NCI-H446 treated with DMSO at 0.1 percent for 48 hours (cell line): ENCODE data around the gene GNB3.

Source experiments
- DNase-seq: peaks from one replicate; lab custom pipeline; 2025; lab: John Stamatoyannopoulos, UW

GNB3 gene

DNA sequence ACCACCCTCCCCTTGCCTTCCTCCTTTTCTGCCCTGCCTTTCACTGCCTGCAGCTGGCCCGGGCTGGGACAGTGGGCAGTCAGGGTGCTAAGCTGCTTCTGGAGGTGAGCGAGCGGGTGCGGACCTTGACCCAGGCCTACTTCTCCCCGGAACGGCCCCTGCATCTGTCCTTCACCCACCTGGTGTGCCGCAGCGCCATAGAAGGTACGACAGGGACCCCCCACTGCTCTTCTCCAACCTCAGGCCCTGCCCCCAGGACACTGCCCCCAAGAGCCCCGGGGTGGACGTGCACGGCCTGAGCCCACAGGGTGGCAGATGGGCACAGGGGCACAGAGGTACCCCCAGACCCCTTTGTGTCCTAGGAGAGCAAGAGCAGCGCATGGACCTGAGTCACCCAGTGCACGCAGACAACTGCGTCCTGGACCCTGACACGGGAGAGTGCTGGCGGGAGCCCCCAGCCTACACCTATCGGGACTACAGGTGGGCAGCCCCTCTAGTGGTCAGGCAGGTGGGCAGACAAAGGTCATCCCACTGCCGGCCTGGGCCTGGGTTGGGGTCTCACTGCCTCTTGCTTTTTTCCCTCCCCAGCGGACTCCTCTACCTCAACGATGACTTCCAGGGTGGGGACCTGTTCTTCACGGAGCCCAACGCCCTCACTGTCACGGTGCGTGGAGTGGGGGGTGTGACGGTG, 3.2 kb upstream of the GNB3 start:
- DNase-seq: no peak

DNA sequence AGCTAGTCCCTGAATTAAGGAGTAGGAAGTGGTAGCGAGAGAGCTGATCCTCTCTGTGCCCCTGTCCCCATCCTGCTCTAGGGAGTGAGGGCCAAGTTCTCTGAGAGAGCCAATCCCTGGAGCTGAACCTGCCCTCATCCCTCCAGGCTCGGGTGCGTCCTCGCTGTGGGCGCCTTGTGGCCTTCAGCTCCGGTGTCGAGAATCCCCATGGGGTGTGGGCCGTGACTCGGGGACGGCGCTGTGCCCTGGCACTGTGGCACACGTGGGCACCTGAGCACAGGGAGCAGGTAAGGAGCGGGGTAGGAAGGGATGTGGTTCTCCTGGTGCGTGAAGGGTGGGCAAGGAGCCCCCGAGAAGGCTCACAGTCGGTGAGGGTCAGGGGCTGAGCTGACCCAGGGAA, 1.9 kb upstream of the GNB3 start:
- DNase-seq: no peak

DNA sequence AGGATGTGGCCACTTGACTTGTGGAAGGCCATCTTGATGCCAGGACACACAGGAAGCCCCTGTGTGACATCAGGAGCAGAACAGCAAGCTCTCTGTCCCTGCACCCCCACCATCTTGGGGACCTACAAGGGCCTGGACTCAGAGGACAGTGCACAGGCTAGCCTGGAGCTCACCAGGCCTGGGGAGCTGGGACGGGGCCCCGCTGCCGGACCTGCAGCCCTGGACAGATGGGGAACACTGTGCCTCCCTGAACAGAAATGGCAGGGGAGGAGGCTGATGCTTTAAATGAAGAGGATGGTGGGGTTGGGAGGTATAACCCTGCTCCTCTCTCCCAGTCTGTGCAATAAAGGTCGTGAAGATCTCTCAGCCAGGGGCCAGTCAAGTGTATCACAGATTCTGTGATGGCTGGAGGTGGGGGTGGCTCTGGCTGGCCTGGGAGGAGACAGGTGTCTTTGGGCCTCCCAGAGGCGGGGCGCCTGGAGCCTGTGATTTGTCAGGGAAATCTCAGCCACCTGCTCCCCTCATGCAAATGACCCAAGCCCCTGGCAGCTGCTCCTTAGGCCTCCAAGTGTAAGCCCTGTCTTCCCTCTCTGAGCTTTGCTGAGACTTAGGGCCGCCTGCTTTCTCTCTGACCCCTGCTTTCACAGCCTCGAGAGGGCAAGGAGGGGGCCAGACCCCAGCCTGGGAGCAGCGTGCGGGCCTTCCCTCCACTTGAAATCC, 1.1 kb upstream of the GNB3 start:
- no peak for DNase-seq

DNA sequence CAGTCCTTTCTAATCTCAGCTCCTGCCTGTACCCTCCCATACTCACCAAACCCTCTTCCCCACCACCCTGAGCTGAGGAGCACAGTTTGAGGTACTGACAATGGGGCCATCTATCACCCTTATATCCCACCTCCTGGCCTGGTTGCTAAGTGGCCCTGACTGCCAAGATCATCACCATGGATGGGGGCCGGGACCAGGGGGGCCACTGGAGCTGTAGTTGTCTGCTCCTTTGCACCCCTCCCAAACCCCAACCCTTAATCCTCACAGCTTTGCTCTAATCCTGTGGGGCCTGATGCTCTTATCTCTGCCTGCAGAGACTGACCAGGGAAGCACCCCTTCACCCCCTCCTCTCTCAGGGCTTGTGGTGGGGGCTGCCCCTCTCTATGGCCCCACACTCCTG, 395 bp upstream of the GNB3 start:
- DNase-seq: no peak

DNA sequence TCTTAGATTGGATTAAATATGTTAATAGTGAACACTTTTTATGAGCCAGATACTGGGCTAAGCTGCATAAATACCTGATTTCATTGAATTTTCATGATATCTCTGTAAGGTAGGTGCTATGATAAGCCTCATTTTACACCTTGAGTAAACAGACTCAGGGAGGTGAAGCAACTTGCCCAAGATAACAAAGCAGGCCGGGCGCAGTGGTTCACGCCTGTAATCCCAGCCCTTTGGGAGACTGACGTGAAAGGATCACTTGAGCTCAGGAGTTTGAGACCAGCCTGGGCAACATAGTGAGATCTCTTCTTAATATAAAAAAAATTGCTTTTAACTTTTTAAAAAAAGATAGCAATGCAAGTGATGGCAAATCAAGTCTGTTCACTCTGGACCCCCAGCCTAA, 1.4 kb downstream of the GNB3 start:
- DNase-seq: no peak

DNA sequence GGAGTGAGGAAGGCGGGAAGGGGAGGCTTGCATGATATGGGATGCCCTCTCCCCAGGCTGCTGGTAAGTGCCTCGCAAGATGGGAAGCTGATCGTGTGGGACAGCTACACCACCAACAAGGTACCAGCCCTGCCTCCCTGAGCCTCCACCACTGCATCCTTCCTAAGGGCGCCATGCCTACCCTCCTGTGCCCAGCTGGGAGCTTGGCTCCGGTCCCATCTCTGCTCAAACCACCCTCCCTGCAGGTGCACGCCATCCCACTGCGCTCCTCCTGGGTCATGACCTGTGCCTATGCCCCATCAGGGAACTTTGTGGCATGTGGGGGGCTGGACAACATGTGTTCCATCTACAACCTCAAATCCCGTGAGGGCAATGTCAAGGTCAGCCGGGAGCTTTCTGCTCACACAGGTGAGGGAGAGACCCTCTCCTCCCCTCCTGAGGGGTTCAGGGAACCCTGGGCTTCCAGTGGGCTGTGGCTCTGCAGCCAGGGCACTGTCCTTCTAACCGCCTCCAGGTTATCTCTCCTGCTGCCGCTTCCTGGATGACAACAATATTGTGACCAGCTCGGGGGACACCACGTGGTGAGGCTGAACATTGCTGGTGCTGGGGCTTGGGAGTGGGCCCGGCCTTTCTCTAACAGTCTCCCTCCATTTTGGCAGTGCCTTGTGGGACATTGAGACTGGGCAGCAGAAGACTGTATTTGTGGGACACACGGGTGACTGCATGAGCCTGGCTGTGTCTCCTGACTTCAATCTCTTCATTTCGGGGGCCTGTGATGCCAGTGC, 2.6 kb downstream of the GNB3 start:
- DNase-seq: no peak

DNA sequence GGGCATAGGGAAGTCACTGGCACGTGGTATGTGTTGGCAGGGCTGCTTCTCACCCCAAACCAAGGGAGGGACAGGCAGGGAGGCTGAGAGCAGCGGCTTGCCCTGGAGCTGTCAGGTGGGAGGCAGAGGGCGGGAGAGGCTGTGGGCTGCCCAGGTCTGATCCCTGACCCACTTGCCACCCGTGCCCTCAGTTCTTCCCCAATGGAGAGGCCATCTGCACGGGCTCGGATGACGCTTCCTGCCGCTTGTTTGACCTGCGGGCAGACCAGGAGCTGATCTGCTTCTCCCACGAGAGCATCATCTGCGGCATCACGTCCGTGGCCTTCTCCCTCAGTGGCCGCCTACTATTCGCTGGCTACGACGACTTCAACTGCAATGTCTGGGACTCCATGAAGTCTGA, 4.7 kb downstream of the GNB3 start:
- no peak for DNase-seq

DNA sequence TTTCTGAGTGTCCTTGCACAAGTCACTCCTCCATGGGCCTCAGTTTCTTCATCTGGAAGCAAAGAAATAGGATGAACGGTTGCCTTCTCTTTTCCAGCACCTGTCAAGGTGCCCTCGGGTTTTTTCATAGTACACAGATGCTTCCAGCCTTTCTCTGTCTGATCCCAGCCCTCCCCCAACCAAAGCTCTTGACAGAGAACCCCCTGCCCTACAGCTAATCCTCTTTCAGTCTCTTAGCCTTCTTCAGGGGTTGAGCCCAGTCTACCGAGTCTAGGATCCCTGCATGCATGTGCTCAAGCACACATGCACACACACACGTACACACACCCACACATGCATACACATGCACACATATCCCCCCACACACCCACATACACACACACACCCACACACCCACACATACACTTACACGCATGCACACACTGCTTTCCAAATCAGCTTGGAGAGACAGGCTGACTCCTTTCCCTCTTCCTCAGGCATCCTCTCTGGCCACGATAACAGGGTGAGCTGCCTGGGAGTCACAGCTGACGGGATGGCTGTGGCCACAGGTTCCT, 5.7 kb downstream of the GNB3 start:
- DNase-seq: no peak

DNA sequence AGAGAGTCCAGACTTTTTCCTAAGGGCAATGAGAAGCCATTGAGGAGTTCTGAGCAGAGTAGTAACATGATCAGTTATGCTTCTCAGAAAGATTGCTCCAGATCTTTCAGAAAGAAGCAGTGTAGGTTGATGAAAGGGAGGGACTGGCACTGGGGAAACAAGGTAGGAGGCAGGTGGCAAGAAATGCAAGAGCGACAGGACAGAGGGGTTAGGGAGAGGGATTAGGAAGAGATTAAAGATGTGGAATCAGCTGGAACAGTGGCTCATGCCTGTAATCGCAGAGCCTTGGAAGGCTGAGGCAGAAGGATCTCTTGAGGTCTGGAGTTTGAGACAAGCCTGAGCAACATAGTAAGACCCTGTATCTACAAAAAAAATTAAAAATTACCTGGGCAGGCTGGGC, 7.0 kb downstream of the GNB3 start:
- no peak for DNase-seq

DNA sequence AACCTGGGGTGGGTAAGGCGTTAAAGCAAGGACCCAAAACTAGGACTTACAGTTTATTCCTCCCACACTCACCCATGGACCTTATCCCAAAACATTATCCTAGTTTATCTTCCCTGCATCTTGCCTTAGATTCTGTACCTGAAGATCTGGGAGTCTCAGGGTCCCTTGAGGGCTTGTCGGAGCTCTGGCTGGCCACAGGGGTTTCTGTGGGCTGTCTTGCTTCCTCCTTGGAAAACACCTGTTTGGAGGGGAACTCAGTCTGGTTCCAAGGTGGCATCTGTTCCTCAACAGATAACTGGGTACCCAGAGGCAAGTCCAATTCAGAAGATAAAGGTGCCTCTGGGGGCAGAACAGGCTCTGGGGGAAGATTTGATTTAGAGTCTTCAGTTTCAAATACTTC, 8.7 kb downstream of the GNB3 start:
- DNase-seq: no peak

DNA sequence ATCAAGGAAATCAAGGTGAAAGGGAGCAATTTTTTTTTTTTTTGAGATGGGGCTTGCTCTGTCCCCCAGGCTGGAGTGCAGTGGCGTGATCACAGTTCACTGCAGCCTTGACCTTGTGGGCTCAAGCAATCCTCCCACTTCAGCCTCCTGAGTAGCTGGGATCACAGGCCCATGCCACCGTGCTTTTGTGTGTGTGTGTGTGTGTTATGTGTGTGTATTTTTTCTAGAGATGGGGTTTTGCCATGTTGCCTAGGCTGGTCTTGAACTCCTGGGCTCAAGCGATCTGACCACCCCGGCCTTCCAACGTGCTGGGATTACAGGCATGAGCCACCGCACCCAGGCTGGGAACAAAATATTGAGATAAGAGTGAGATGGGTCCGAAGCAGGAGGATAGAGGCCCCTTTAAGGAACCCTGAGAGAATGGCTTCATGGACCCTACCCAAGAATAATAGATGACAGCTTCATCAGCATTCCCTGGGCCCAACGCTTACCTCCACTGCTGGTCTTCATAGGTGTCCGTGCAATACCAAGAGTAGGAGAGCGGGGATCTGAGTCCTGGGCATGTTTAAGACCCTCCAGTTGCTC, 9.3 kb downstream of the GNB3 start:
- no peak for DNase-seq

DNA sequence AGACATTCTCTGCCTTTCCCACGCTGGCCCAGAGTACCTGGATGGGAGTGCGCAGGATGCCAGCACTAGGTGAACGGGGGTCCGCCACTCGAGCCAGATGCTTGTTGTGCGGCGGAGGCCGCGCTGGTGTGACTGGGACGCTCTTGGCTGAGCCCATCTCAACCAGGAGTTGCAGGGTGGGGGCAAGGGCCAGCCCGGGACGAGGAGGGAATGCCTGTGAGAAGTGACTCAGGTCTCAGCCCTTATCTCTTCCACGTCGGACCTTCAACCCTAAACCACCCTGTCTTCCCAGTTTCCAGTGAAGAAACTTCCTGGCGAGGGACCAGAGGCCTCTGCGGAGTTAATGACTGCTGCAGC, 10.0 kb downstream of the GNB3 start:
- no peak for DNase-seq

DNA sequence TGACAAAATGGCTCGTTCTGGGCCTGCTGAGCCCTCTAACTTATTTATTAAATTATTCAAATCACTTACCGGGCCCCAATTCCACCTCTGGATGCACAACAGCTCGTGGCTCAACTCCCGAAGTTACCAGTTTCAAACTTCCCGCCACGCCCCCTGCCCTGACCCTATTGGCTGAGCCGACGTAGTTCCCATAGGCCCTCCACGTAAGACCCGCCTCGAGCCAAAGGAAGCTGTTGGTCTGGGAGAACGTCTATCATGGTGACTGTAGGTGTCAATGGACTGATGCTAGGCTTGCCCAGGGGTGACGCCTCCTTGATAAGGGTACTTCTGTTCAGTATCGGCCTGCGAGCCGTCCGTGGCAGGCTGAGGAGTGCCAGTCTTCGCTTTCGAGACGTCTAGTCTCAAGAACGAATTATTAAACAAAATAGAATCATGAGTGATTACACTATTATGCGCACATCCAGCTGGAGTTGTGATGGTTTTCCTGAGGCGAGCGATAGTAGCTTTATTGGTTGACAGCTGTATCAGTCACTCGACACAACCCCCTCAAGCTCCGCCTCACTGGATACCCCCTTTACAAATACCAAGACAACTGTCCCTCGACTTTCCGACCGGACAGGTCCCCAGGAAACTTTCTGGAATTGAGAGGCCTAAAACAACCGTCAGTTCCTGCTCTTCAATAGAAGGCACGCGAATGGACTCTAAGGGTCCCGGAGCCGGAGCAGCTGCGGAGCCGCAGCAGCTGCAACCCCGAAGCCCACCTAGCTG, 10.6 kb downstream of the GNB3 start, which contains the start of gene CDCA3:
Gene CDCA3 (minus strand): TSS at position 134 of the 768 bp plus-strand sequence. CDS start 334 bp downstream, outside the sequence.
- peak; percentile 97 for DNase-seq

DNA sequence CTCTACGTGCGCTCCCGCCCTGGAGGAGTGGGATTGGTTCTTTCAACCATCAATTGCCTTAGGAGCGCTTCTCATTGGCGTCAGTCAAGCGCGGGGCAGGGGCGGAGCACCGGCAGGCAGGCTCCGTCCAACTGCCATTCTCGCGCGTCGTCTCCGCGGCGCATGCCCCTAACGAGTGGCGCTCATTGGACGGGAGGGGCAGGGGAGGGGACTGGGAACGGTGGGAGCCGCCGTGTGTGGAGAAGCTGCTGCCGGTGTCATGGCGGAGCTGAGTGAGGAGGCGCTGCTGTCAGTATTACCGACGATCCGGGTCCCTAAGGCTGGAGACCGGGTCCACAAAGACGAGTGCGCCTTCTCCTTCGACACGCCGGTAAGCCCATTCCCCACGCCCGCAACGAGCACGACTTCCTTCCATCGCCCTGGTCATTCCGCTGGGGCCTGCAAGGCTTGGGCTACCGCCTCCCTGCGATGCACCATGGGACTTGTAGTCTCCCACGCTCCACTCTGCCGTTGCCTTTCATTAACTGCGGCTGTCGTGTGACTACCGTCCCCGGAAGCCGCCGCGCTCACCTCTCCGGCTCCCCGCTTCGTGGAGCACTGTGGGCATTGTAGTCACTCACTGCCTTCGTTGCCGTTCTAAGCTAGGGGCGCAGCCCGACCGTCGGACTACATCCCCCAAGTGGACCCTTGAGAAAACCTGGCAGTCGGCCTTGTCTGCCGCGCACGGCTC, 11.4 kb downstream of the GNB3 start, which contains the start of gene USP5:
Gene USP5 (plus strand): TSS at position 230 of the 730 bp plus-strand sequence. CDS start 30 bp downstream, at position 260.
- peak; percentile 99 for DNase-seq

DNA sequence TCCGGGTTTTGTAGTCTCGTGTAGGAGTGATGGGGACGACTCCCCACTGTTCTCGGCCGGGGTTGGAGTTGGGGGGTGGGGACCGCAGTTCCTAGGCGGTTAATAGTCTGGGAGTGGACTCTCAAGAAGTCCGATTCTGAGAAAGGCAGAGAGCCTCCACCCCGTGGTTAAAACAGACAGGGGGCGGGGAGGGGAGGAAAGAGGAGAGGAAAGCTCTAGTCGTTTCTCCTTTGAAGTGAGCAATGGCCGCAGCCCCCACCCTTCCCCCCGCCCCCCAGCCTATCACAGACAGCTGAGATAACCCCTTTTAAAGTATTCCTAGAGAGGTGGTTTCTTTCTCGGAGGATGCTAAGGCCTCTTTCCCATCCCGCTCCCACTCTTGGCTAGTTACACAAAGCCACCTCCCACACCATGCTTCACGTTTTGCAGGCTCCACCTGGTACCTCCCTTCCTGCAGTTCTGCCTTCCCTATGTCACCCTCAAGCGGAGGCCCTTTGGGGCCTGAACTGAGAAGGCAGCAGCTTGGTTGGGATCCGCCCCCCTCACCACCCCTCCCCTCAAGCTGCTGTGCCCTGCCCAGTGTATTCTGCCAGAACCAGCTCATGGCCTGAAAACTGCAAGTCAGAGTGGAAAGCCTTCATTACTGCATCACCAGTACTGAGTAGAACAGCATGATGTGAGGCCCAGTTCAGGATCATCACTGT, 12.1 kb downstream of the GNB3 start:
- peak; percentile 66 for DNase-seq

DNA sequence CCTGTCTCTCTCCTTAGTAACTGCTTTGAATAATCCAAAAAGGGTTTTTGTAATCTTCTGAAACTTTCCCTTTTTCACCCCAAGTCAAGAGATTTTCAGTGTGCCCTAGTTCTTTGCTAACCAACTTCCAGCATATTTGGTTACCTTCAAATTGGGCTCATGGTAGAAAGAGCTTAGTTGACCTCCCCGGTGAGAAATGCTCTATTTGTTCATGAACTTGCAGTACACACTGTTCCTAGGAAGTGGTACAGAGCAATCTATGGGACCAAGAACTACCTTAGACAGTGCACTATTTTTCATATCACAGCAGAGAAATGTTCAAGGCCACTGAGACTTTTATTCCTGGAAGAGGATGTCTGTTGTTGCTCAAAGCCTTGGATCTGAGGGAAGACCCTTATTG, 12.9 kb downstream of the GNB3 start:
- no peak for DNase-seq

DNA sequence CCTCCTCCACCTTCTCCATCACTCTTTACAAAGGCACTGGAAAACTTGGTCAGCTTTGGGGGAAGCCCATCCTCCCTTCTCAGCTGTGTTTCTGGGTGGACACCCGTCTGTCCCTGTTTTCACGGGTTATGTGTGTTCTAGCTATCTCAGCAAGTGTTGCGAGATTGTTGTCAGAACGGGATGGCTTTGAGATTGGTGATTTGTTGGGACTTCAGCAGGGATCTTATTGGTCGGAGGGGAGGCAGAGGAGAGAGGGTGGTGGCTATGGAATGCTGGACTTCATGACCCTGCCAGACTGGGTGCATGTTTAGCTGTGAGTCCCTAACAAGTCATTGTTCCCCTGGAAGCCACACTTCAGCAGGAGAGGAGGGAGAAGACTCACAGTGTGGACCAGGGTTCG, 13.3 kb downstream of the GNB3 start:
- DNase-seq: no peak

DNA sequence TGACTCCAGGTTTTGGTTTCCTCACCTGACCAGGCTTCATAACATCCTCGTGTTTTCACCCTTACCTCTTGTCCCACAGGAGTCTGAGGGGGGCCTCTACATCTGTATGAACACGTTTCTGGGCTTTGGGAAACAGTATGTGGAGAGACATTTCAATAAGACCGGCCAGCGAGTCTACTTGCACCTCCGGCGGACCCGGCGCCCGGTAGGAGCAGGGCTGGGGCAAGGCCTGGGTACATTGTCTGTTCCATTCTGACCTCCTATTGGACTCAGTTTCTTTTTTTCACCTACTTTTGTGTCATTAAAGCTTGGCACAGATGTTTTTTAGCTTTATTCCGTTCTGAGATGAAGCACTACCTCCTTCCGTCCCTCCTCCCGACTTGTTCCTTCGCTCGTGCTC, 14.6 kb downstream of the GNB3 start:
- no peak for DNase-seq

DNA sequence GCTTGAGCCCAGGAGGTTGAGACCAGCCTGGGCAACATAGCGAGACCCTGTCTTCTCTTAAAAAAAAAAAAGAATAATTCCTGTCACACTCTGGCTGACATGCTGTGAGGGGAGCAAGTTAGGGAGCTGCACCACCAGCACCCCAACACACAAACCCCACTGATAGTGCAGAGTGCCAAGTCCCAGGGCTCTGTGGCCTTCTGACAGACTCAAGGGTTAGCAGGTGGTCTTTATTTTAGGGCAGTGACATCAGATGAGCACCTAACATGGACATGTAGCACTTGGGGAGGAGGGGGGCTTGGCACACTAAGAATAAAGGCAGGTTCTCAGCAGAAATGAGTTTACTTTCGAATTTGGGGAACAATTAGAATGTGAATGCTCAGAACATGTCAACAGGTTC, 18.1 kb downstream of the GNB3 start:
- no peak for DNase-seq

DNA sequence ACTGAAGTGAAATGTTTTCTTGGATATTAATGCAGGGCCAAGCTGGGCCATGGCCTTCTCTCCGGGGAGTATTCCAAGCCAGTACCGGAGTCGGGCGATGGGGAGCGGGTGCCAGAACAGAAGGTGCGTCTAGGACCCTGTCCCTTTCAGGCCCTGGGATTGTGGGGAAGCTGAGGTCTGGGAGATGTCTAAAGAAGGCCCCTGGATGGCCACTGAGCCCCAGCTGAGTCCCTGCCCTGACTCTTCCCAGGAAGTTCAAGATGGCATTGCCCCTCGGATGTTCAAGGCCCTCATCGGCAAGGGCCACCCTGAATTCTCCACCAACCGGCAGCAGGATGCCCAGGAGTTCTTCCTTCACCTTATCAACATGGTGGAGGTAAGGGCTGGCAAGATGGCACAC, 19.4 kb downstream of the GNB3 start:
- no peak for DNase-seq
